K562 (cell line): ENCODE results near the gene CCDC85B. TPM values are rescaled to one million over a fixed set of nuclear protein-coding genes. Genes with fewer than 3 reads are reported as not detected.

ENCODE experiments used
- ARID2 ChIP-seq: fragments of 450-650 bp; IDR thresholded peaks from 2 replicates; pipeline ENCODE4 v1.6.1; 2017; ENCODE audit warnings: antibody characterized with exemption, mild to moderate bottlenecking
- CSDE1 ChIP-seq, 2 experiments: fragments of 450-650 bp; IDR thresholded peaks; 2 replicates each; pipeline ENCODE4 v1.6.1; 2016; ENCODE audit warnings: mild to moderate bottlenecking in 1 of 2
- FOS ChIP-seq: IDR thresholded peaks from 3 replicates; pipeline ENCODE4 v1.6.1; 2011; ENCODE audit not compliant: insufficient read length; ENCODE audit errors: extremely low read depth
- GTF2A2 ChIP-seq: IDR thresholded peaks from 2 replicates; pipeline ENCODE4 v1.6.1; 2016; ENCODE audit warnings: mild to moderate bottlenecking, missing genetic modification characterization, missing compliant biosample characterization
- HDAC8 ChIP-seq: fragments of 450-650 bp; IDR thresholded peaks from 2 replicates; pipeline ENCODE4 v1.6.1; 2016; ENCODE audit warnings: mild to moderate bottlenecking, missing genetic modification characterization, moderate library complexity, missing compliant biosample characterization
- KDM1A ChIP-seq, 2 experiments: fragments of 450-650 bp; IDR thresholded peaks; 2 replicates each; pipeline ENCODE4 v1.6.1; 2016; ENCODE audit warnings: mild to moderate bottlenecking in 2 of 2
- MTA2 ChIP-seq: fragments of 450-650 bp; IDR thresholded peaks from 2 replicates; pipeline ENCODE4 v1.6.1; 2016; ENCODE audit warnings: low read depth
- NR2C1 ChIP-seq, 2 experiments: fragments of 450-650 bp; IDR thresholded peaks; 2 replicates each; pipeline ENCODE4 v1.6.1; 2017; ENCODE audit warnings: mild to moderate bottlenecking in 2 of 2, antibody characterized with exemption in 1 of 2, inconsistent platforms in 1 of 2, missing compliant biosample characterization in 1 of 2, missing genetic modification characterization in 1 of 2
- PHF20 ChIP-seq: fragments of 450-650 bp; IDR thresholded peaks from 2 replicates; pipeline ENCODE4 v1.6.1; 2018; ENCODE audit not compliant: partially characterized antibody
- PHTF2 ChIP-seq: fragments of 250-450 bp; sonication (Bioruptor Pico); IDR thresholded peaks from 2 replicates; pipeline ENCODE4 v1.5.0; 2021; ENCODE audit warnings: mild to moderate bottlenecking
- POLR2AphosphoS2 ChIP-seq: IDR thresholded peaks from 2 replicates; pipeline ENCODE4 v1.6.1; 2012; ENCODE audit warnings: low read length, improper control_type of control experiment
- SIN3B ChIP-seq: fragments of 450-650 bp; IDR thresholded peaks from 2 replicates; pipeline ENCODE4 v1.6.1; 2017; ENCODE audit warnings: low read depth, mild to moderate bottlenecking, moderate library complexity
- TCF3 ChIP-seq: sonication (generic); formaldehyde crosslinking; IDR thresholded peaks from 2 replicates; pipeline ENCODE4 v1.4.0; 2020; ENCODE audit warnings: mild to moderate bottlenecking, missing genetic modification reagents
- THRAP3 ChIP-seq: fragments of 450-650 bp; IDR thresholded peaks from 2 replicates; pipeline ENCODE4 v1.6.1; 2016; ENCODE audit warnings: mild to moderate bottlenecking, inconsistent platforms, borderline replicate concordance
- TOE1 ChIP-seq, 2 experiments: fragments of 450-650 bp in 1 of 2; sonication (generic) in 1 of 2; formaldehyde crosslinking in 1 of 2; IDR thresholded peaks; 2 replicates each; pipeline versions ENCODE4 v1.7.1 to v1.8.0; 2016 to 2022; ENCODE audit warnings: borderline replicate concordance in 2 of 2, mild to moderate bottlenecking in 2 of 2, antibody characterized with exemption in 1 of 2, inconsistent platforms in 1 of 2, low read depth in 1 of 2, missing genetic modification reagents in 1 of 2, moderate library complexity in 1 of 2
- YBX1 ChIP-seq: fragments of 450-650 bp; IDR thresholded peaks from 2 replicates; pipeline ENCODE4 v1.7.1; 2016; ENCODE audit warnings: mild to moderate bottlenecking
- ZC3H8 ChIP-seq: fragments of 450-650 bp; IDR thresholded peaks from 2 replicates; pipeline ENCODE4 v1.6.1; 2017
- ZNF23 ChIP-seq: fragments of 250-450 bp; sonication (Bioruptor Pico); IDR thresholded peaks from 2 replicates; pipeline ENCODE4 v1.4.0; 2020; ENCODE audit warnings: mild to moderate bottlenecking
- ZNF232 ChIP-seq: sonication (generic); formaldehyde crosslinking; IDR thresholded peaks from 2 replicates; pipeline ENCODE4 v1.8.0; 2022; ENCODE audit warnings: mild to moderate bottlenecking, missing genetic modification reagents
- ZNF695 ChIP-seq: fragments of 450-650 bp; formaldehyde crosslinking; IDR thresholded peaks from 2 replicates; pipeline ENCODE4 v1.4.0; 2020; ENCODE audit warnings: mild to moderate bottlenecking, moderate library complexity
- ZNF764 ChIP-seq: fragments of 250-450 bp; sonication (Bioruptor Pico); IDR thresholded peaks from 2 replicates; pipeline ENCODE4 v1.4.0; 2020; ENCODE audit warnings: low read depth, mild to moderate bottlenecking, moderate library complexity
- polyA plus RNA-seq, 8 experiments: library from polyadenylated mRNA; depleted of rRNA in 4 of 8; stranded (reverse) in 5 of 8; unstranded in 3 of 8; fragments of >200 nt; fragmentation: Nextera tagmentation in 2 of 8; fragmentation: Illumina TruSeq in 1 of 8; extraction: Ambion mirVana in 2 of 8; extraction: Trizol in 1 of 8; gene quantifications; 2 replicates each; pipeline versions ENCODE4 v1.2.1 to v1.2.3, GENCODE V29; 2011 to 2014; ENCODE audit warnings: inconsistent platforms in 1 of 8, missing spikeins in 1 of 8
- total RNA-seq, 7 experiments: library from RNA; depleted of rRNA in 6 of 7; stranded (reverse); fragments of >200 nt in 6 of 7; fragmentation: Illumina TruSeq in 2 of 7; extraction: Trizol in 2 of 7; gene quantifications; 2 replicates each; pipeline versions ENCODE4 v1.2.1 to v1.2.3, GENCODE V29; 2011 to 2021; ENCODE audit warnings: low replicate concordance in 1 of 7
- TF ChIP-seq, protein P1 (sequence below), 3 experiments: fragments of 200-800 bp in 1 of 3; sonication (Bioruptor generic) in 1 of 3; sonication (generic) in 1 of 3; formaldehyde crosslinking in 1 of 3; IDR thresholded peaks; 2 replicates each; pipeline versions ENCODE4 v1.6.1 to v1.8.0; 2016 to 2022; ENCODE audit warnings: mild to moderate bottlenecking in 2 of 3, missing compliant biosample characterization in 2 of 3, missing genetic modification characterization in 2 of 3, missing genetic modification reagents in 1 of 3
- TF ChIP-seq, protein P2 (sequence below): fragments of 250-450 bp; sonication (Bioruptor Pico); IDR thresholded peaks from 2 replicates; pipeline ENCODE4 v1.4.0; 2020; ENCODE audit warnings: mild to moderate bottlenecking
- TF ChIP-seq, protein P3 (sequence below), 2 experiments: fragments of 450-650 bp in 1 of 2; sonication (generic) in 1 of 2; formaldehyde crosslinking in 1 of 2; IDR thresholded peaks in 1 of 2; conservative IDR thresholded peaks in 1 of 2; 2 replicates each; pipeline versions ENCODE4 v1.6.1 to v1.8.1; 2016 to 2023; ENCODE audit warnings: mild to moderate bottlenecking in 2 of 2, moderate library complexity in 2 of 2, inconsistent platforms in 1 of 2, missing genetic modification reagents in 1 of 2

CCDC85B gene
- total and polyA plus RNA-seq, 9 of the 15 experiments (the other 6 are each of a cell fraction or from before 2014, with no cell fraction given) = 0.14 to 138 (median 6.2) TPM

DNA sequence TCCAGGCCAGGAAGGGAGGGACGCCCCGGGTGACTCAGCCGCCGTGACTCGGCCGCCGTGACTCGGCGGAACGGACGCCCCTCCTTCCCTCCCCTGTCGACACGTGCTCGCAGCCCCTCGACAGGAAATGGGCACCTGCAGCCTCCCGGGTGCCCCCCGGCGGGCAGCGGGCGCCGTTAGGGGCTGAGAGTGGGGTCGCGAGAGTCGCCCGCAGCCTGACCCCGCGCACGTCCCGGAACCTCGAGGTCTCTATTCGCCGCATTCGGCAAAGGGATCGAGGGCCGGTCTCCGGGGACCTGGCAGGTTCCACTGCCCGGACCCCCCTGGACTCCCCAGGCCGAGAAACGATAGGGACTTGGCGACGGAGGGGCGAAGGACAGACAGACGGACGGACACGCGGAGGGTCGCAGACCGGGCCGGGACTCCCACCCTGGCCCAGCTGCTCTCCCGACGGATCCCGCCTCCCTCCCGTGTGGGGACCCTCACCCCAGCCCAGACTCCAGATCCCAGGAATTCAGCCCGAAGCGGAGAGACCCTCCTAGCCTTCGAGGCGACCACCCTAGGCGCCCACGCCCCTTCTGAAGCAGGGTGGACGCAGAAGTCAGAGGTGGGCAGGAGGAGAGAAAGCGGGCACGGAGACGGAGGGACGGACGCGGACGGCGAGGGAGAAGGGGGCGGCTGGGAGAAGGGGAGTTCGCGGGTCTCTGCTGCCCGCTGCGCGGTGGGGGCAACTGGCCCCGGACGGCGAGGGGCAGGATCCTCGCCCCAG, 9.1 kb downstream of the CCDC85B start (continued):
- TF ChIP-seq, protein P1, sequence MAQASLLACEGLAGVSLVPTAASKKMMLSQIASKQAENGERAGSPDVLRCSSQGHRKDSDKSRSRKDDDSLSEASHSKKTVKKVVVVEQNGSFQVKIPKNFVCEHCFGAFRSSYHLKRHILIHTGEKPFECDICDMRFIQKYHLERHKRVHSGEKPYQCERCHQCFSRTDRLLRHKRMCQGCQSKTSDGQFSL (CRISPR knock-in tag; IDR thresholded peaks at IDR 0.05) = peak; percentile 79
- TF ChIP-seq, protein P1 (tag; IDR thresholded peaks at IDR 0.05) = no peak
- TF ChIP-seq GTF2A2 (tag) (no peak), MTA2 (no peak), HDAC8 (tag) (no peak), SIN3B (no peak), PHF20 (no peak), ZNF764 (CRISPR knock-in tag) (no peak), TOE1 (IDR thresholded peaks at IDR 0.05; ENCODE audit: borderline replicate concordance) (peak; percentile 69; the same call in 1 of the 2 replicates), TOE1 (CRISPR knock-in tag; IDR thresholded peaks at IDR 0.05; ENCODE audit: borderline replicate concordance, low read depth) (peak; percentile 25; the same call in 1 of the 2 replicates), FOS (peak; percentile 14), ZNF232 (CRISPR knock-in tag) (no peak), NR2C1 (IDR thresholded peaks at IDR 0.05) (no peak), NR2C1 (tag; IDR thresholded peaks at IDR 0.05) (no peak), KDM1A (IDR thresholded peaks at IDR 0.05) (no peak), POLR2AphosphoS2 (no peak), ZNF695 (CRISPR knock-in tag) (no peak), ARID2 (no peak), TCF3 (CRISPR knock-in tag) (no peak), ZC3H8 (no peak), THRAP3 (no peak), CSDE1 (IDR thresholded peaks at IDR 0.05) (no peak), PHTF2 (CRISPR knock-in tag) (no peak), YBX1 (no peak), ZNF23 (CRISPR knock-in tag) (no peak)
- TF ChIP-seq, protein P2, sequence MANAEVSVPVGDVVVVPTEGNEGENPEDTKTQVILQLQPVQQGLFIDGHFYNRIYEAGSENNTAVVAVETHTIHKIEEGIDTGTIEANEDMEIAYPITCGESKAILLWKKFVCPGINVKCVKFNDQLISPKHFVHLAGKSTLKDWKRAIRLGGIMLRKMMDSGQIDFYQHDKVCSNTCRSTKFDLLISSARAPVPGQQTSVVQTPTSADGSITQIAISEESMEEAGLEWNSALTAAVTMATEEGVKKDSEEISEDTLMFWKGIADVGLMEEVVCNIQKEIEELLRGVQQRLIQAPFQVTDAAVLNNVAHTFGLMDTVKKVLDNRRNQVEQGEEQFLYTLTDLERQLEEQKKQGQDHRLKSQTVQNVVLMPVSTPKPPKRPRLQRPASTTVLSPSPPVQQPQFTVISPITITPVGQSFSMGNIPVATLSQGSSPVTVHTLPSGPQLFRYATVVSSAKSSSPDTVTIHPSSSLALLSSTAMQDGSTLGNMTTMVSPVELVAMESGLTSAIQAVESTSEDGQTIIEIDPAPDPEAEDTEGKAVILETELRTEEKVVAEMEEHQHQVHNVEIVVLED (CRISPR knock-in tag) = no peak
- TF ChIP-seq, protein P3, sequence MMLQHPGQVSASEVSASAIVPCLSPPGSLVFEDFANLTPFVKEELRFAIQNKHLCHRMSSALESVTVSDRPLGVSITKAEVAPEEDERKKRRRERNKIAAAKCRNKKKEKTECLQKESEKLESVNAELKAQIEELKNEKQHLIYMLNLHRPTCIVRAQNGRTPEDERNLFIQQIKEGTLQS (IDR thresholded peaks at IDR 0.05) = peak; percentile 95
- TF ChIP-seq, protein P3 (CRISPR knock-in tag; conservative IDR thresholded peaks at IDR 0.05) = peak; percentile 96; the same call in 1 of the 2 replicates
